Pulmonary artery endothelial cell (primary cell): ENCODE results near the gene OR1N1. TPM values are rescaled to one million over a fixed set of nuclear protein-coding genes. Genes with fewer than 3 reads are reported as not detected.
"Not testable (repeated sequence)": the region's sequence is repeated elsewhere in the genome, so short reads cannot be mapped to it uniquely, and the experiment has no call there.

Experiments used
- DNase-seq: peaks from one replicate; pipeline ENCODE4 v3.0.0-alpha.2; 2011; ENCODE audit warnings: low read depth, low spot score
- total RNA-seq: library from RNA; depleted of rRNA; stranded (reverse); fragments of >200 nt; gene quantifications from 2 replicates; pipeline ENCODE4 v1.2.3, GENCODE V29; 2014

The OR1N1 gene, protein sequence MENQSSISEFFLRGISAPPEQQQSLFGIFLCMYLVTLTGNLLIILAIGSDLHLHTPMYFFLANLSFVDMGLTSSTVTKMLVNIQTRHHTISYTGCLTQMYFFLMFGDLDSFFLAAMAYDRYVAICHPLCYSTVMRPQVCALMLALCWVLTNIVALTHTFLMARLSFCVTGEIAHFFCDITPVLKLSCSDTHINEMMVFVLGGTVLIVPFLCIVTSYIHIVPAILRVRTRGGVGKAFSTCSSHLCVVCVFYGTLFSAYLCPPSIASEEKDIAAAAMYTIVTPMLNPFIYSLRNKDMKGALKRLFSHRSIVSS
- total RNA-seq = not detected in 2 replicates

DNA sequence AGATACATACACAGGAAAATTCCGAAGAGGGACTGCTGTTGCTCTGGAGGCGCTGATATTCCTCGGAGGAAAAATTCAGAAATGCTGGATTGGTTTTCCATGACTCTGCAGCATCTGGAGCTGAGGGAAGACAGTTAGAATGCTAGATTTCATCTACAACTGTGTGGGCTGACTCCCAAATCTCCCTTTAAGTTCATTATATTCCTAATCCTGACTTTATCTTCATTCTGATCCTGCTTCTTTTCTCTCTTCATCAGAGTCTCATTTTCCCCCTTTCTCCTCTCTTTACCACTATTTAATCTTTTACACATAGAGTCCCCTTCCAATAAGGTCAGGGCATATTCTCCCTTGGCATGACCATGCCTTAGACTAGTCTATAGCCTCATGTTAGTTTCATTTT, at the start of gene OR1N1:
Gene OR1N1 (minus strand): TSS at position 101 of the 400 bp plus-strand sequence. CDS start 0 bp downstream, at position 101.
- DNase-seq = no peak

DNA sequence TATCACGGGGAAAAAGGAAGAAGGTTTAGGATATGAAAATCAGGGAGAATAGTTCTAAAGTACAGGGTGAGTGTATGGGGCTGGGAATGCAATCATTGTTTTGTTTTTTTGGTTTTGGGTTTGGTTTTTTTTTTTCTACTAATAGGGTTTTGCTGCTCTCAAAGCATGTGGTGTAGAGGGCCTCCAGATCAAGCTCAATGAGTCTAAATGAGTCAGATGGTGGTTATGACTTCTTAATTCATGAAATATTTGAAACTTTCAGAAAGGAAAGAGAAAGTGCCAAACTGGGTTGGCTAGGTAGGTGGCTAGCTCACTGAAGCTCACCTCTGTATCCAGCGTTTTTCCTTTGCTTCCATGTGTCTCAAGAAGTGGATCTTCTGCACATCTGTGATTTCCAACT, 45.4 kb upstream of the OR1N1 start:
- DNase-seq = no peak

DNA sequence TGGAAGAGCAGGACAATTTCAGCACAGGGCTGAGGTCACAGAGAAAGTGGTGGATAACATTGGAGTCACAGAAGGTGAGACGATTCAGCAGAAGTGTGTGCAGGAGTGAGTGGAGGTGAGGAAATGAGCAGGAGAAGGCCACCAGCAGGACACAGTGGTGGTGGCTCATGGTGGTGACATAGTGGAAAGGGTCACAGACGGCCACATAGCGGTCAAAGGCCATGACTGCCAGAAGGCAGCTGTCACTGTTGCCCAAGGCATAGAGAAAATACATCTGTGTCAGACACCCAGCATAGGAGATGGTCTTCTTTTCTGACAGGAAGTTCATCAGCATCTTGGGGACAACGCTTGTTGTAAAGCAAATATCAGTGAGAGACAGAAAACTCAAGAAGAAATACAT, 40.8 kb upstream of the OR1N1 start:
- no peak for DNase-seq

DNA sequence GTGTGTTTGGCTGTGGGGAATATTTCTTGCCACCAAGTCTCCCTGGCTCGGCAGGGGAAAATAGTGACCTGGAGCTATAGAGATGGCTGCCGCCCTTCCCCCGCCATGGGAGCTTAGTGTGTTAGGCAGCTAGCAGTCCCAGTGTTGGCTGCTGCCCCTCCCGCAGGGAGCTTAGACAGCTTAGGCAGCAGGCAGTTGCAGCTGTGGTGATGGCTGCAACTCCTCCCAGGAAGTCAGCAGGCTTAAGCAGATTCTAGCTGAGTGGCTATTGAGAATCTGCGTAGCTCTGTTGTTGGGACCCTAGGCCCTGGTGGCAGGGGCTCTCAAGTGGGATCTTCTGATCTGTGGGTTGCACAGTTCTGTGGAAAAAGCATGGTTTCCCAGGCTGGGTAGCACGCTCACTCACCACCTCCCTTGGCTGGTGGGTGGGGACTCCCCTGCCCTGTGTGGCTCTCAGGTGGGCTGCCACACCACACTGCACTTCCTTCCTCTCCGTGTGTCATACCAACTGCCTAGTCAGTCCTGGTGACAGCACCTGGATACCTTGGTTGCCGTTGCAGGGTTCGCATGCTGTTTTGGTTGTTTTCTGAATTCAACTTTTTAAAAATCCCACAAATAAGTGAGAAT, 35.2 kb upstream of the OR1N1 start:
- DNase-seq = no peak

DNA sequence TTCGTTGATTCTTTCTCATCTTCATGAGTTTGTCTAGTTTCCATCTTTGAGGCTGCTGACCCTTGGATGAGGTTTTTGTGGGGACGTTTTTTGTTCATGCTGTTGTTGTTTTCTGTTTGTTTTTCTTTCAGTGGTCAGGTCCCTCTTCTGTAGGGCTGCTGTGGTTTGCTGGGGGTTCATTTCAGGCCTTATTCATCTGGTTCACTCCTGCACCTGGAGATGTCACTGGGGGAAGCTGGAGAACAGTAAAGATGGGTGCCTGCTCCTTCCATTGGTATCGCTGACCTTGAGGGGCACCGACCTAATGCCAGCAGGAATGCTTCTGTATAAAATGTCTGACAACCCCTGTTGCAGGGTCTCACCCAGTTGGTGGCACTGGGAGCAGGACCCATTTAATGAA, 34.4 kb upstream of the OR1N1 start:
- no peak for DNase-seq

DNA sequence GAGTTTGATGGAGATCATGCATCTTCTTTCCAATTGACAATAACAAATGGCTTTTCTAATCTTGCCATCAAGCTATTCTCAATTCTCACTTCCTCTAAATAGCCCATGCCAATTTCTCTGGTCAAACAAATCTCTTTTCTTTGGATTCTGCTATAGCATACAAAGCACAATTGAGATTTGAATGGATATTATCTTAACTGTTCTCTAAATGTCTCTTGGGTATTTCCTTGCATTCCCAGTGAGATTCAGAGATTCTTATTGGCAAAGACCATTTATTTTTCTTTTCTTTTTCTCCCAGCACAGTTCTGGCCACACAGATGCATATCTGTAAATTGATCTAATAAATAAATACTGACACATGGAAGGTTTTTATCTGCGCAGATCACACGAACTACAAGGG, 25.7 kb upstream of the OR1N1 start, which contains the start of gene OR1N2:
Gene OR1N2 (plus strand): TSS at position 301 of the 400 bp plus-strand sequence. CDS start 100 bp downstream, outside the sequence.
- no peak for DNase-seq

DNA sequence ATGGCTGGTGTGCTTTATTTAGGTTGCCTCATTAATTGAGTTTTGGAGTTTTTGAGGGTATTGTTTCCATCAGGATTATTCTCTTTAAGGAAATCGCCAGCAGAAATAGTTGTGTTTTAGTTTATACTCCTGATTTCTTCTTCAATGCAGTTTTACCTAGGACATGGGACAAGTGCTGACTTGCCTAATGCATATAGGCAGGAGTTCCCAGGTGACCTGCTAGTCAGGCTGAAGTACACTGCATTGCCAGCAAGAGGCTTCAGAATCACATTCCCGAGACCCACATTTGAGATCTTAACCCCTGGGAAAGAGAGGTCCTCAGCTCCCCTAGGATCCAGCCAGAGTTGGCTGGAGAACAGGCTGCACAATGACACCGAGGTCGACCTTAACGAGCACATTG, 24.3 kb upstream of the OR1N1 start:
- DNase-seq = no peak

DNA sequence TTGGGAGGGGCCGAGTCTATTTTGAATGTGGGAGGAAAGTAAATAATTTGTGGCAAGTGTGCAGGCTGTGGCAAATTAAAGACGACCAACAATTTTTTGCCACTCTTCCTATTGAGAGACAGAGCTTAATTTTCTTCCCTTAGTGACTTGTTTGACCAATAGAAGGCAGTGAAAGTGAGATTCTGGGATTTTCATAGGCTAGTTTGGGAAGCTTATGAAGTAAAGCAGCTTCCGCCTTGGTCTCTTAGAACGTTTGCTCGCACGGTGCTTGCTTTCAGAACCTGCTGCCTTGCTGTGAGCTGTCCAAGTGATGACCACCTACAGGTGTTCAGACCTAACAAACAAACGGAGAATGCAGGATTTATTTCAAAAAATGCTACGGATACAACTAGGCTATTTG, 19.1 kb upstream of the OR1N1 start:
- DNase-seq = no peak

DNA sequence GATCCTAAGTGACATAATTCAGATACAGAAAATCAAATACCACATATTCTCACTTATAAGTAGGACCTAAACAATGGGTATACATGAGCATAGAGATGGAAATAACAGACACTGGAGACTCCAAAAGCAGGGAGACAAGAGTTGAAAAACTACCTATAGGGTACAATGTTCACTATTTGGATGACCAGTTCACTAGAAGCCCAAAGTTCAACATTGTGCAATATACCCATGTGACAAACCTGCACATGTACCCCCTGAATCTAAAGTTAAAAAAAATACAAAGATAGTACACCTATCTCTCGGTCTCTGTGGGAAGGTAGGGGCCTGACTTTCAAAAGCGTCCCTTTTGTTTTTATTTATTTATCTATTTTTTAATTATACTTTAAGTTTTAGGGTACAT, 11.7 kb upstream of the OR1N1 start:
- no peak for DNase-seq

DNA sequence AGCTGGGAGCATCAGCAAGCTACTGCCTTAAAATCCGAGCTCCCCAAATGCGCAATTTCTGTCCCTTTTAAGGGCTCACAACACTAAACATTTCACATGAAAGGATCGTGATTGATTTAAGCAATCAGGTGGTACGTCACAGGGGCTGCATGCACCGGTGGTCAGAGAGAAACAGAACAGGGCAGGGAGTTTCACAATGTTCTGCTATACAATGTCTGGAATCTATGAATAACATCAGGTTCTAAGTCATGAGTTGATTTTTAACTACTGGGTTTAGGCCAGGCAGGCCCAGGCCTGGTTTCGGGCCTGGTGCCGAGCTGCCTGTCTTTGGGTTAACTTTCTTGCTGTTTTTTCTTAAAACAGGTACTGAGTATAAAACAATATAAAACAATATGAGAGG, 10.0 kb upstream of the OR1N1 start:
- not testable (repeated sequence) for DNase-seq

DNA sequence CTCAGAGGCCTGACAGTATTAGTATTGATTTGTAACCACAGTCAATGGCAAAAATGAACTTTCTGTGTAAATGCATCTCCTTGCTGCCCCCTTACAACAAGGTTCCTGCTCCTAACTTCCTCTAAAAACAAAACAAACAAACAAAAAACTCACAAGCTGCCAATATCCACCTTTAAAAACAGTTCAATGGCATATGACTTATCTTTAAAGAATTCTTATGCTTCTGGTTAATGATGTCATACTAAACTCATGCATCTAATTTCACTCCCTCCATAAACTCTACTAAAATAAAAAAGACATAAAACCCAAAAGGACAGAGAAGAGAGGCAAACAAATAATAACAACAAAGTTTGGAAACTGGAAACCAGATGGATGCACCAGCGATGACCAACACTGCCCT, 9.0 kb upstream of the OR1N1 start:
- DNase-seq = no peak

DNA sequence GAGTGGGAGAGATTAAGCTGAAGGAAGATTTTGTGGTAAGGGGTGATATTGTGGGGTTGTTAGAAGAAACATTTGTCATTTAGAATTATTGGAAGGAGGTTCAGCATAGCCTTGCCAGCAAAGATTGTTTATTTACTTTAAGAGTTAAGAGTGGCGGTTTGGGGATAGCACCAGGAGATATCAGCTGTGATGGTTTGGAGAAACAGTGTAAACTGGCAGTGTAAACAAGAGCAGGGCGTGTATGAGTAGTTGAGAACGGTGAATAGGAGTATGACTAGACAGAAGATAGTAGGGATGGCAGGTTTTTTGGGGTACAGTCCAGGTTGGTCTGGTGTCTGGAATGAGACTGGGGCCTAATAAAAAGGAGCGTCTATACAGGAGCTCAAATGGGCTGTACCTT, 4.1 kb upstream of the OR1N1 start:
- DNase-seq = not testable (repeated sequence)

DNA sequence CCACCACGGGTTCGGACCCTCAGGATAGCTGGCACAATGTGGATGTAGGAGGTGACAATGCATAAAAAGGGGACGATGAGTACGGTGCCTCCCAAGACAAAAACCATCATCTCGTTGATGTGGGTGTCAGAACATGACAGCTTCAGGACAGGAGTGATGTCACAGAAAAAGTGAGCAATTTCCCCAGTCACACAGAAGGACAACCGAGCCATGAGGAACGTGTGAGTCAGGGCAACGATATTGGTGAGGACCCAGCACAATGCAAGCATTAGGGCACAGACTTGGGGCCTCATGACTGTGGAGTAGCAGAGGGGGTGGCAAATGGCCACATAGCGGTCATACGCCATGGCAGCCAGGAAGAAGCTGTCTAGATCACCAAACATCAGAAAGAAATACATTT, 491 bp downstream of the OR1N1 start:
- DNase-seq = no peak

DNA sequence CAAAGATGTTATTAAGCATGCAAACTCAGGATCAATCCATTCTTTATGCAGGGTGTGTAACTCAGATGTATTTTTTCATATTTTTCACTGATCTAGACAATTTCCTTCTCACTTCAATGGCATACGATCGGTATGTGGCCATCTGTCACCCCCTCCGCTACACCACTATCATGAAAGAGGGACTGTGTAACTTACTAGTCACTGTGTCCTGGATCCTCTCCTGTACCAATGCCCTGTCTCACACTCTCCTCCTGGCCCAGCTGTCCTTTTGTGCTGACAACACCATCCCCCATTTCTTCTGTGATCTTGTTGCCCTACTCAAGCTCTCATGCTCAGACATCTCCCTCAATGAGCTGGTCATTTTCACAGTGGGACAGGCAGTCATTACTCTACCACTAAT, 7.7 kb downstream of the OR1N1 start:
- no peak for DNase-seq

DNA sequence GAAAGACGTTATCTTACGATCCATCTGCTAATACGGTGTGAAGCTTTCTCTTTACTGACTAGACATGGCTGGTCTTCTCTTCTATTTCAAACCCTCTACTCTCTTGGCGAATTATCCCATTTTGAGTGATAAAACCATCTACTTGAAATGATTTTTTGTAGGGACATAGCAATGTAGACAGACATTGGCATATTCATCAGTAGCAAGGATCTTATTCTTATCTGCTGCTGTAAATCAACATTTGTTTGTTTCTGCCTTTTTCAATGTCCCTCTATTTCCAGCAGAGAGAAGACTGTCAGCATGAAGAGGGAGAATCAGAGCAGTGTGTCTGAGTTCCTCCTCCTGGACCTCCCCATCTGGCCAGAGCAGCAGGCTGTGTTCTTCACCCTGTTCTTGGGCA, 8.3 kb downstream of the OR1N1 start, which contains the start of gene OR1J4:
Gene OR1J4 (plus strand): TSS at position 301 of the 400 bp plus-strand sequence. CDS start 0 bp downstream, at position 301.
- no peak for DNase-seq

DNA sequence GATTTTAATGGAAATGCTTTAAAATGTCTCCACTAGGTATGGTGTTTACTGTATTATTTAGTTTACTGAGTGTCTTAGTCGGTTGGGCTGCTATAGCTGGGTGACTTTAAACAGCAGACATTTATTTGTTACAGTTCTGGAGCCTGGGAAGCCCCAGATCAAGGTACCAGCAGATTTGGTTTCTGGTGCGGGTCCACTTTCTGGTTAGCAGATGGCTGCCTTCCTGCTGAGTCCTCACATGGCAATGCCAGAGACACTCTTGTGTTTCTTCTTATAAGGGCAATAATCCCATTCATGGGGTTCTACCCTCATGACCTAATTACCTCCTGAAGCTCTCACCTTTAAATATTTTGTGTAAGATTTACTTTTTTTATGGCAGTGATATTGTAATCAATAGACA, 8.9 kb downstream of the OR1N1 start:
- DNase-seq = no peak

DNA sequence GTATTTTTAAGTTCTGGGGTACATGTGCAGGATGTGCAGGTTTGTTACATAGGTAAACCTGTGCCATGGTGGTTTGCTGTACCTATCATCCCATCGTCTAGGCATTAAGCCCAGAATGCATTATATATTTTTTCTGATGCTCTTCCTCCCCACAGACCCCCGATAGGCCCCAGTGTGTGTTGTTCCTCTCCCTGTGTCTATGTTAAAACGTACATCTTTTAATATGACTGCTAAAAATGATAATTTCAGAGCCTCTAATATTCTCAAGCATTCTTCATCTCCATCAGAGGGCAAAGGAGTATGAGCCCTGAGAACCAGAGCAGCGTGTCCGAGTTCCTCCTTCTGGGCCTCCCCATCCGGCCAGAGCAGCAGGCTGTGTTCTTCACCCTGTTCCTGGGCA, 16.6 kb downstream of the OR1N1 start, which contains the start of gene OR1J2:
Gene OR1J2 (plus strand): TSS at position 301 of the 400 bp plus-strand sequence. CDS start 0 bp downstream, at position 301.
- DNase-seq = no peak

DNA sequence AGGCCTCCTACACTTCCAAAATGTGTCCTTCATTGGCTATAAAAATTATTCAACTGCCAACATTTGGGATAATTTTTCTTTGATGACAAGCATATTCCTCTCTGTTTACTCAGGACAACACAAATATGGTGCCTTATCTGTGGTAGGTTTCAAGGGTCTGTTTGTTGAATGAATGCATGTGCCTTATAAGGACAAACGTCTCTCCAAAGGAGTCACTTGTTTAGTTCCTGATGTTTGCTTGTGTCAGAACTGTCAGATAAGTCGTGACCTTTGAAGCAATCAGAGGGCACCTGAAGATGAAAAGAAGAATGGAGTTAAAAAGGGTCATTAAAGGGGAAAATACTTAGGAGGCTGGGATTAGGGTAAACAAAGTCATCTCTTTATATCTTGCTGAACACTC, 20.1 kb downstream of the OR1N1 start:
- no peak for DNase-seq

DNA sequence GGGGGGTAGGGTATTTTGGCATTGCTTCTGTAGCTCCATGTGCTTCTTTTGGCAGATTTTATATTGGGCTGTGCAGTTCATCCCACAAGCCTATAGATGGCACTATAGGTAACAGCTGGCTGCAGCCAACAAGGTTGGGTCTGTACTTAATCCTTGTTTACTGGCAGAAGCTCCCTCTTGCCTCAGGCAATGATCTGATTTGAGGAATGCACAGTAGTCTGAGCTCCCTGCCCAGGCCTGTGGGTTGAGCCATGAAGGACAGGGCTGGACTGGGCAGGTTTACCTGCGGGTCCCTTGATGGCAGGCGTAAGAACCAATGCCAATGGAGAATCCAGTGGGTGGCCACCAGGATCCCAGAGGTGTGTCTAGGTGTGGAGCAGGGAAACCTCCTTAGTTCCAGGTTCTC, 28.2 kb downstream of the OR1N1 start:
- DNase-seq = peak; percentile 17

DNA sequence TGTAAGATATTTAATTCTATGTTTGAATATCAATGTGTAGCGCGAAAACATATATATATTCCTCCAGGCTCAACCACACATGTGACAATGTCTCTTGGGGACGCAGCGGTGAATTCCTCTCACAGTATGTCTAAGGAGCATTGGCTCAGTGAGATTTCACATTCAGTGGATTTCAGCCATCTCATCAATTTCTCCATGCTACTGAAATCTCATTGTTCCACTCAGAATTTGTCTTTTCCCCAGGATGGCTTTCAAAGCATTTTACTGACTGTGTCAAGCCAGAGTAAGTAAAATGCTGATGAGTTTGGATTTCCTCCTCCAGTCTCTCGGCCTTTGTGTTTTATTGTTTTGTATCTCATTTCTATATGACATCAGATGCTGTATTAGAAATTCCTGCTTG, 48.0 kb downstream of the OR1N1 start:
- no peak for DNase-seq

DNA sequence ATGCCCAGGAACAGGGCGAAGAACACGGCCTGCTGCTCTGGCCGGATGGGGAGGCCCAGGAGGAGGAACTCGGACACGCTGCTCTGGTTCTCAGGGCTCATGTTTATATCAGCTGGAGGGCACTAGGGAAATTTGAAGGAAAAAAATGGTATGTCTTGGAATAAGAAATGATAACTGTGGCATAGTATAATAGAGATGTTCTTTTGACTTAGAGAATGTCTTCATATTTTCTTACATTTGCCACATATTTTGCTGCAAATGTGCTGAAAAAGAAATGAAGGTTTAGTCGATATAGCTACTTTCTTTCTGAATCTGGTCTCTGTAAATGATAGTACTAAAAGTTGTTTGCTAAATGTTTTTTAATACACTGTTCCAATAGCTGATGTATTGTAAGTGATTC, 49.3 kb downstream of the OR1N1 start, which contains the start of gene OR1J1:
Gene OR1J1 (minus strand): TSS at position 101 of the 400 bp plus-strand sequence. CDS start 0 bp downstream, at position 101.
- no peak for DNase-seq

DNA sequence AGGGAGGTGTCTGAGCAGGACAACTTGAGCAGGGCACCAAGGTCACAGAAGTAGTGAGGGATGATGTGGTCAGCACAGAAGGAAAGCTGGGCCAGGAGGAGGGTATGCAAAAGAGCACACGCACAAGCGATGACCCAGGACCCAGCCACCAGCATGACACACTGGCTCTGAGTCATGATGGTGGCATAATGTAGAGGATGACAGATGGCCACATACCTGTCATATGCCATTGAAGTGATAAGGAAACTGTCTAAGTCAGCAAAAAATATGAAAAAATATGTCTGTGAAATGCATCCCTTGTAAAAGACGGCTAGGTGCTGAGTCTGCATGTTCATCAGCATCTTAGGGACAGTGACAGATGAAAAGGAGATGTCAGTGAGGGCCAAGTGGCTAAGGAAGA, 49.7 kb downstream of the OR1N1 start:
- no peak for DNase-seq
